AML-193 (cell line): Measurements from ENCODE around the gene CPSF7.
"Not testable (repeated sequence)": the region's sequence is repeated elsewhere in the genome, so short reads cannot be mapped to it uniquely, and the experiment has no call there.

Experiments
- DNase-seq, 2 experiments: peaks; one replicate each; lab custom pipeline; 2025; lab: John Stamatoyannopoulos, UW

The CPSF7 gene

GRCh38 chr11:61429691-61430582, at the start of gene CPSF7, which contains the start of gene SDHAF2:
TSS of gene CPSF7 (minus strand) at chr11:61429975. CDS start at chr11:61429235, 740 bp downstream.
TSS of gene SDHAF2 (plus strand) at chr11:61430124. CDS start at chr11:61430147, 23 bp downstream.
- DNase-seq, result peak; percentile 82 to 87

DNA sequence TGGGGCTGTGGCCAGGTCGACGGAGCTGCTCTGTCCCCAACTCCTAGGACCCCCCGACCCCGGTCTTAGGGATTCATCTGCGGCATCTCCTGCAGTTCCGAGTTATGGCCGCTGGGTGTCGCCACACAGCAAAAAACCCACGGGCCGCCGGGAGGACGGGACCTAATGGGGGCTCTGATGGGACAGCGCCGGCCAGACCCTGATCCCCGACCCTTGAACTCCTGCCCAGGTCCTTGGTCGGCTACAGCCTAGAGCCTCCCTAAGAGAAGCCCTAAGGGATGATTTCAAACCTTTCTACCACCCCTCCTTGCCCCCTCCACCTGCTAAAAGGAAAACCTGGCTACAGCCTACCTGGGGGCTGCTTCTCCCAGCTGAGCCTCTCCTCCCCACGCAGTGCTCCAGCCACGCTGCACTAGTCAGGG, 48.0 kb upstream of the CPSF7 start:
- peak in 1 of 2 experiments; percentile 9 for DNase-seq

- no peak for DNase-seq
Observed at GRCh38 chr11:61477126-61477525, 47.4 kb upstream of the CPSF7 start.

- no peak for DNase-seq
Observed at GRCh38 chr11:61476371-61476770, 46.6 kb upstream of the CPSF7 start.

DNA sequence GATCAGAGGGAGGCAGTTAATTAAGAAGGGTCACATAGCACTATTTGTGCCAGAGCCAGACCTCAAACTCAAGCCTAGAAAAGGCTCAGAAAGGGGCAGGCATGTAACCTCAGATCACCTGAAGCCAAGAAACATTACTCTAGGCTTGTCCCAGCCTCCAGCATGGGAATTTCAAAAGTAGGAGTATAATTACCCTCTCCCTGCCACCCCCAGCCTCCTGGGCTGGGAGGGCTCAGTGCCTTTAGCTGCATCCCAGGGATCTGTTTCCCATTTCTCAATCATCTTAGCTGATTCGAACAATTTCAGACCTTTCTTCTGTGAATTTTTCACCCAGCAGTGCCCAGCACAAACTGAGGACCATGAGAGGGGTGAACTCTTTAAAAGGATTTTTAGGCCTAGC, 45.7 kb upstream of the CPSF7 start:
- no peak for DNase-seq

DNA sequence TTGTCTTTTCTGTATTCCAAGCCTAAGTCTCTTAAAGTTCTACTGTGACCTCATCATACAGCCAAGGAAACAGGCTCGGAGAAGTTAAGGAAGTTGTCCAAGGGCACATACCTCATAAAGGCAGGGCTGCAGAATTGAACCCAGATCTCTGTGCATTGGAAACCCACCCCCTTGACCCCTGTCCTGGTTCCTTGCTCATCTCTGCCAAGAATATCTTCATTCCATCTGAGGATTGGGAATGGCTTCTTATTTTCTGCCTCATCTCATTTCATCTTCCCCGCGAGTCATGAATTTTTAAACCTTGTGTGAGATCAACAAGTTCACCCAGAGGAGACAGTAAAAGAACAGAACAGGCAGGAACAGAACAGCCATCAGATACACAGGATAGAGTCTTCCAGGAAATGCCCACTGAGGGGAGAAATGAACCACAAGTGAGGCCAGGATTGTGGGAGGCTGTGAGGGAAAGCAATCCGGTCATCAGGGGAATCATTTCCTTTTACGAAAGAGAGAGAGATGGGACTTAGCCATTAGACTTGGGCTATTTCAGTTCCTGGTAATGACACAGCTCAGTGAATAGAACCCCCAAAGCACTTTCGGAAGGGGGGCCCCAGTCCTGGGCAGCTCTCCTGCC, 44.4 kb upstream of the CPSF7 start:
- DNase-seq, result no peak

DNA sequence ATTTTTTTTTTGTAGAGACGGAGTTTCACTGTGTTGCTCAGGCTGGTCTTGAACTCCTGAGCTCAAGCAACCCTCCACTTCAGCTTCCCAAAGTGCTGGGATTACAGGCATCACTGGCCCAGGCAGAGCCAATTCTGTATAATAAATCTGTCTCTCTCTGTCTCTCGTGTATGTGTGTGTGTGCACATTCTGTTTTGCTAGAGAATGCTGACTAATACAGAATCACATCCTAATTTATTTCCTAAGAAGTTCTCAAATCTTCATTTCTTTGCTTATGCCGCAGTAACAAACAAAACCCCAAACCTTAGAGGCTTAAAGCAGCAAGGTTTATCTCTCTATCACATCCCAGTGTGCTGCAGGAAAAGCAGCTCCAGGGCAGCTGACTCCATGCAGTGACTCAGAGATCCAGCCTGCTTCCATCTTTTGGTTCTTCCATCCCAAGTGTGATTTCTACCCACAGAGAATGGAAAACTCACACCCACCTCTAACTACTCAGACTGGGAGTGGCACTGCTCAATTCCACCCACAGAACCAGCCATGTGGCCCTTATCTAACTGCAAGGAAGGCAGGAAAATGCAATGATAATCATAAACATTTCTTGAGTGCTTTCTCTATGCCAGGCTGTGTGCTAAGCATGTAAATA, 43.7 kb upstream of the CPSF7 start:
- DNase-seq, result no peak

DNA sequence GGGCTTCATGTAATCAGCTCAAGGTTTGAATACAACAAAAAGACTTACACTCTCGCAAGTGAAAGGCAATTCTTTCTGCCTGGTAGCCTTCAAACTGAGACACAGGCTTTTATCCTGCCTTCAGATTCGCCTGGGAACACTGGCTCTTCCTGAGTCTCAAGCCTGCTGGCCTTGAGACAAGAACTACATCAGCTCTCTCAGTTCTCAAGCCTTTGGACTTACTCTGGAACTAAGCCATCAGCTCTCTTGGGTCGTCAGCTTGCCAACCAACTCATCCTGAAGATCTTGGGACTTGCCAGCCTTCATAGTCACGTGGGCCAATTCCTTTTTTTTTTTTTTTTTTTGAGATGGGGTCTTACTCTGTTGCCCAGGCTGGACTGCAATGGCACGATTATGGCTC, 43.1 kb upstream of the CPSF7 start:
- no peak for DNase-seq

GRCh38 chr11:61472282-61472681, 42.5 kb upstream of the CPSF7 start:
- no peak for DNase-seq

DNA sequence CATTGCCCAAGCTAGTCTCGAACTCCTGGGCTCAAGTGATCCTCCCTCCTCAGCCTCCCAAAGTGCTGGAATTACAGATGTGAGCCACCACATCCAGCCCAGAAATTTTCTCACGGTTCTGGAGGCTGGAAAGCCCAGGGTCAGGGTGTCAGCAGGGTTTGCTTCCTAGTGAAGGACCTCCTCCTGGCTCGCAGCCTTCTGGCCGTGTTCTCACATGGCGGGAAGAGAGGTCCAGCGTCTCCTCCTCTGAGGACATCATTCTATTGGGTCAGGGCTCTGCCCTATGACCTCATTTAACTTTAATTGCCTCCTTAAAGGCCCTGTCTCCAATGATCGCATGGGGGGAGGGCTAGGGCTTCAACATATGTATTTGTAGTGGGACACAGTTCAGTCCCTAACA, 38.2 kb upstream of the CPSF7 start:
- no peak for DNase-seq

DNA sequence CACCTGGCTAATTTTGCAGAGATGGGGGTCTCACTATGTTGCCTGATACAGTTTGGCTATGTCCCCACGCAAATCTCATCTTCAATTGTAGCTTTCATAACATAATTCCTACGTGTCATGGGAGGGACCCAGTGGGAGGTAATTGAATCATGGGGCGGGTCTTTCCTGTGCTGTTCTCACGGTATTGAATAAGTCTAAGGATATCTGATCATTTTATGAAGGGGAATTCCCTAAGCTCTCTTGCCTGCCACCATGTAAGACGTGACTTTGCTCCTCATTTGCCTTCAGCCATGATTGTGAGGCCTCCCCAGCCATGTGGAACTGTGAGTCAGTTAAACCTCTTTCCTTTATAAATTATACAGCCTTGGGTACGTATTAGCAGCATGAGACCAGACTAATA, 37.8 kb upstream of the CPSF7 start:
- not testable (repeated sequence) for DNase-seq

- no peak for DNase-seq
Observed at GRCh38 chr11:61460986-61461385, 31.2 kb upstream of the CPSF7 start.

DNA sequence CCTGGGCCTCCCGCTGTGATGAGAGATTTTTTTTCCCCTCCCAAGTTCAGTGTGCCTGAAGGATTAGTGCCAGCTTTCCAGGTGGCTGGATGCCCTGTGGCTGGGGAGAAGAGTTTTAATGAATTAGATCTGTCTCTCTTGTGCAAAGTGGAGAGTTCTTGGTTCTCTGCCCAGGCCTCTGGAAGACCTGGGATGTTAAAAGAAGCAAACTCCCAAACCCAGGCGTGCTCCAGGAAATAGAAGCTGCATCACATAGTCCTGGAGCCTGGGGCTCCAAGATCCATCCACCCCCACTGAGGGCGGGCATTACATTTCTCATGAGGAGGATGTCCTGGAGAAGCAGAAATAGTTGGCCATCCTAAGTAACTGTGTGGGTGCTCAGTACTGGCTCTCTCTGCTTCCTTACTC, 30.7 kb upstream of the CPSF7 start:
- DNase-seq, result no peak

- no peak for DNase-seq
Observed at GRCh38 chr11:61454520-61454919, 24.7 kb upstream of the CPSF7 start.

DNA sequence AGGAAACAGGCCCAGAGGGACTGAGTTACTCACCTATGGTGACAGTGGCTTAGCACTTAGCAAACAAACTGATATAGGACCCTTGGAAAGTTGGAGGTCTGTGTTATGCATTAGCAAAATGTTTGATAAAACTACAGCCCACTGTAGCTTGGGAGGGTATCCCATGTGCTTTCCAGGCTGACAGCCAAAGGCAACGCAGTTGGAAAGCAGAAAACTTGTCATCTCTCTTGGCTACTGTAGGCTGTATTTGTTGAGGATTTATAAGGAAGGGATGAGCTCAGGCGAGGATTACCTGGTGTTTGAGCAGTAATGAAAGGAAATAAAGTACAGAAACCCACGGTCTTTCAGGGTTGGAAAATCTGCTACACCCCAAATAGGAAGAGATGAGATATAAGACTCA, 23.9 kb upstream of the CPSF7 start:
- no peak for DNase-seq

- no peak for DNase-seq
Observed at GRCh38 chr11:61452825-61453224, 23.1 kb upstream of the CPSF7 start.

- DNase-seq, result no peak
Observed at GRCh38 chr11:61448552-61448927, 18.8 kb upstream of the CPSF7 start.

DNA sequence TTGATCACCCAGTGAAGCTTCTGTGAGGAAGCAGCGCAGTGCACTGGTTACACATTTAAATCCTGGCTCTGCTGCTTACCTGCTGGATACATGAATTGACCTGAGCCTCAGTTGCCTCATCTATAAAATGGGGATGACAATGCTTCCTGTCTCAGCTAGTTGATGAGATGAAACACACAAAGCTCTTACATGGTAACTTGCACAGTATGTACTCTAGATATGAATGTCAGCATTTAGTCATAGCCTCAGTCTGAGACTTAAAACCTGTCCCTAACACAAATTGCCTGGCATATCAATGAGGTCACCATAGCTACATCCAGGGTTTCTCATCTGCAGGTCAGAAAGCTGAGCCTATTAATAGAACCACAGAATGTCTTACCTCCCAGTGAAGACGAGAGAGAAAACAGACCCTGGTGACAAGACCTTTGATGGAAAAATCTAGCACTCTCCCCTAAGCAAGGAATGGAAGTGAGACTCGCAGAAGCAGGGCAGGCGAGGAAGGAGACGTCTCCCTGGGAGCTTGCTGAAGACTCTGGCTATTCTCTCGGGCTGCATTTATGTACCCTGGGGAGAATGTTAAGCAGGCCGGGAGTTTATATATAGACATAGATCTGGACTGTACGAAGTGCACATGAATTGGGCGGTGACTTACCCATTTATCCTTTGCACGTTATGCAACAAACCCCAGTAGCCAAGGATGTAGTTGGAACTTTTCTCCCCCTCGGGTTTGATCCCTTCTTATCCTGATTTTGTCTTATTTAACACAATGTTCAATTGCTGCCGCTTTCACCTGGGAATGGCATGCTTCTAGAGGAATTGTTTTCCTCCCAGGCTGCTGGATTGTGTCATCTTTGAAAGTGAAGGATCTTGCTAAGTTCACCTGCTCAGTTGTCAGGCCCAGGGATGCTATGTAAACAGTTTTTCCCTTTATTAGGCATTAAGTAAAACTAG, 18.1 kb upstream of the CPSF7 start:
- no peak for DNase-seq

DNA sequence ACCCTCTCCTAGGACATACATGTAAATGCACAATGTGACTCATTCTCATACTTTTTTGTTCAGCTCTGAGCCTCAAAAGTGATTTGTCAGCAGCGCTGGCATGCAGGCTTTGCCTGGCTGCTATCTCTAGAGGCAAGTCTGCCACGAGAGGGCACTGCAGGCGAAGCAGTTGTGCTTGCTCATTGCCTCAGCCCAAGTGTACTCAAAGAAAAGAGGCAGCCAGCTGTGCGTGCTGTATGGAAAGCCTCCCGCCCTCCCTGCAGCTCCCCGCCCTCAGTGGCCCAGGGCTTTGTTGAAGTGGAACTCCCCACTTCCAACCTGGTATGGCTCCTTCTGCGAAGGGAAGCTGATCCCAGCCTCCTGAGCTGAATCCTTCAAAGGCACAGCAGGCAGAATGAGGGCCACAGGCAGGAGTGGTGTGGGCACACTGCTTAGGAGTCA, 16.5 kb upstream of the CPSF7 start:
- peak; percentile 51 to 68 for DNase-seq

DNA sequence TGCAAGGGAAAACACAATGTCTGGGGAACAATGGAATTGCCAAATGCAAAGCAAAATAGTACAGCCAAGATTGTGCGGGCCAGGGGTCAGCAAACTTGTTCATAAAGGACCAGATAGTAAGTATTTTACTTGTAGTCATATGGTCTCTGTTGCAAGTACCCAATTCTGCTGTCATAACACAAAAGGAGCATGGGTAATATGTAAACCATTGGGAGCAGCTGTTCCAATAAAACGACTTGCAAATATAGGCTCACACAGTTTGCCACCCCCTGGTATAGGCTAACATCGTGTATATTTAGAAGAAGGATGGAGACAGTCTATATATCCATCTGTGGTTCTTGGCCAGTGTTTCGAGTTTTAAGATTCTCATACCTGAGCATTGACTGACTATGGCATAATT, 15.7 kb upstream of the CPSF7 start:
- DNase-seq, result no peak

DNA sequence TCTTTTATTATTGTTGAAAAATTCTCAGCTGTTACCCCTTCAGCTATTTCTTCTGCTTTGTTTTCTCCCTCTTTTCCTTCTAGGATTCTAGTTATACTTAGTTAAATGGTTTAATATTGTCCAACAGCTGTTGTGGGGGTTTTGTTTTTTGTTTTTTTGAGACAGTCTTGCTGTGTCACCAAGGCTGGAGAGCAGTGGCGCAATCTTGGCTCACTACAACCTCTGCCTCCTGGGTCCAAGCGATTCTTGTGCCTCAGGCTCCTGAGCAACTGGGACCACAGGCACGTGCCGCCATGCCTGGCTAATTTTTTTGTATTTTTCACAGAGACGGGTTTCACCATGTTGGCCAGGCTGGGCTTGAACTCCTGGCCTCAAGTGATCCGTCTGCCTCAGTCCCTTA, 12.8 kb upstream of the CPSF7 start:
- DNase-seq, result no peak

DNA sequence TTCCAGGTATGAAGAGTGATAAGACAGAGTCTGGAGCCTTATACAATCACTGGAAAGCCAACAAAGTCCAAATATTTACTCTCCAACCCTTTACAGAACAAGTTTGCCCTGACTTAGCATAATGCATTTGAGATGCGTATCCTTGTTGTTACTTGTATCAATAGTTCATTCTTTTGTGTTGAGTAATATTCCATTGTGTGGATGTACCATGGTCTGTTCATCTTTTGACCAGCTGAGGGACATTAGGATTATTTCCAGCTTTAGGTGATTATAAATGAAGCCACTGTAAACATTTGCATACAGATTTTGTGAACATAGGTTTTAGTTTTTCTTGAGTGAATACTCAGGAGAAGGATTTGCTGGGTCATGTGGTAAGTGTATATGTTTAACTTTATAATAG, 9.8 kb upstream of the CPSF7 start:
- no peak for DNase-seq
